CD4-positive, alpha-beta memory T cell (primary cell): ENCODE results near the gene NXPH2. TPM values are rescaled to one million over a fixed set of nuclear protein-coding genes. Genes with fewer than 3 reads are reported as not detected.

Source experiments
- CTCF ChIA-PET: fragments of 350-600 bp; sonication (Branson Sonifier 250); formaldehyde crosslinking; loops from one replicate; lab custom pipeline; 2021; ENCODE audit warnings: inconsistent platforms; ENCODE audit not compliant: partially characterized antibody; lab: Charles Lee
- POLR2A ChIA-PET: fragments of 350-600 bp; sonication (Branson Sonifier 250); formaldehyde crosslinking; loops from one replicate; lab custom pipeline; 2021; ENCODE audit not compliant: partially characterized antibody; lab: Charles Lee
- DNase-seq, 5 donors: peaks; one replicate each; pipeline versions ENCODE4 v3.0.0 to v3.0.0-alpha.2; 2020 to 2022; ENCODE audit warnings: mixed read lengths in 1 of 5
- H3K27ac ChIP-seq: one replicate; pipeline ENCODE4 v1.7.0; 2013; ENCODE audit warnings: low read depth, low read length
- H3K27me3 ChIP-seq: 2 replicates; pipeline ENCODE4 v1.7.0; 2013; ENCODE audit warnings: mild to moderate bottlenecking, low read length, moderate library complexity; ENCODE audit not compliant: insufficient read depth
- H3K36me3 ChIP-seq: 2 replicates; pipeline ENCODE4 v1.7.0; 2013; ENCODE audit warnings: mild to moderate bottlenecking, low read length, moderate library complexity; ENCODE audit not compliant: insufficient read depth
- H3K4me1 ChIP-seq: 2 replicates; pipeline ENCODE4 v1.7.0; 2013; ENCODE audit warnings: mild to moderate bottlenecking, low read length, moderate library complexity; ENCODE audit not compliant: insufficient read depth
- H3K4me3 ChIP-seq, 2 donors: one replicate each; pipeline ENCODE4 v1.7.0; 2013; ENCODE audit warnings: low read length in 2 of 2, mild to moderate bottlenecking in 1 of 2
- H3K9me3 ChIP-seq, 2 donors: one replicate each; pipeline ENCODE4 v1.7.0; 2013; ENCODE audit warnings: low read length in 2 of 2, control low read depth in 1 of 2; ENCODE audit not compliant: control insufficient read depth in 1 of 2
- H3K27ac Mint-ChIP-seq, 7 donors: one replicate each; pipeline ENCODE4 v1.8.0; 2020 to 2021; ENCODE audit warnings: mixed read lengths in 7 of 7, mild to moderate bottlenecking in 6 of 7, inconsistent platforms in 3 of 7, moderate library complexity in 3 of 7
- H3K27me3 Mint-ChIP-seq, 2 donors: one replicate each; pipeline ENCODE4 v1.8.0; 2020 to 2021; ENCODE audit warnings: mixed read lengths in 2 of 2
- H3K36me3 Mint-ChIP-seq, 2 donors: one replicate each; pipeline ENCODE4 v1.8.0; 2020 to 2021; ENCODE audit warnings: mixed read lengths in 2 of 2, inconsistent platforms in 1 of 2, mild to moderate bottlenecking in 1 of 2
- H3K4me1 Mint-ChIP-seq, 4 donors: one replicate each; pipeline ENCODE4 v1.8.0; 2020 to 2021; ENCODE audit warnings: mixed read lengths in 4 of 4, mild to moderate bottlenecking in 1 of 4
- H3K4me3 Mint-ChIP-seq, 8 donors: one replicate each; pipeline ENCODE4 v1.8.0; 2020 to 2021; ENCODE audit warnings: mixed read lengths in 8 of 8, mild to moderate bottlenecking in 7 of 8, moderate library complexity in 6 of 8, inconsistent platforms in 3 of 8
- H3K9me3 Mint-ChIP-seq, 8 donors: one replicate each; pipeline ENCODE4 v1.8.0; 2020 to 2021; ENCODE audit warnings: mixed read lengths in 8 of 8, mild to moderate bottlenecking in 5 of 8, inconsistent platforms in 3 of 8, moderate library complexity in 1 of 8
- intact Hi-C: fragments of 100-400 bp; cut with micrococcal nuclease; formaldehyde crosslinking; loops from one replicate; pipeline ENCODE4 v1.15.1; 2023
- polyA plus RNA-seq, 2 donors: library from polyadenylated mRNA; unstranded; fragments of 300-500 nt; fragmentation: Illumina TruSeq; gene quantifications; one replicate each; pipeline ENCODE4 v1.2.3, GENCODE V29; 2021
- total RNA-seq, 2 experiments: library from RNA; stranded (reverse); gene quantifications; one replicate each; pipeline ENCODE4 v1.2.3, GENCODE V29; 2021

Gene NXPH2
- total and polyA plus RNA-seq, 4 experiments from 2014 or later: not detected

DNA sequence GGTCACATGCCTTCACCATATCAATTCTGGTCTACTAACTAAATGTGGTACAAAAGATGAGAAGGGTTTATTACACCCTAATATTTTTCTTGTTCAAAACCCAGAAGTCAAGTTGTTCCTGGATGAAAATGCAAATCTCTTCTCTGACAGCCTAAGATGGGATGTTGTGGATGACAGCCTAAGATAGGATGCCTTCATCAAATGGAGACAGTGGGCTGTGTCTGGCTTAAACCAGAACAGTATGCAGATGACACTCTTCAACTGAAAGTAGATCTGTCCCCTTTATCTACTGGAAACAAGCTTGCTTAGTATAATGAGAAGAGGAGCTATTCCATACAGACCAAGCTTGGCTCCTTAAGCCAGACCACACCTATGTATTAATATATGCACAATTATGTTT lies 17.7 kb downstream of the NXPH2 start:
- Mint-ChIP-seq H3K9me3 (no peaks in the 10 kb centered on the region), H3K27me3 (peaks cover 3 to 9% of the 10 kb centered on the region in 2 donors), H3K27ac (no peak overlapping the region), H3K36me3 (no peaks in the 10 kb centered on the region), H3K4me3 (no peak overlapping the region), H3K4me1 (no peaks in the 10 kb centered on the region)
- H3K27me3 ChIP-seq: no peaks in the 10 kb centered on the region
- no peaks in the 10 kb centered on the region for H3K4me1 ChIP-seq
- ChIA-PET CTCF (interaction anchor here (0.5 kb wide), 1 partner anchor 312 kb away, joined by 3 read pairs; no protein-coding TSS in a partner anchor), POLR2A (no interaction called here)
- DNase-seq: no peak
- H3K4me3 ChIP-seq: no peak overlapping the region
- H3K27ac ChIP-seq: no peak overlapping the region
- intact Hi-C loops: no loop called here
- no peaks in the 10 kb centered on the region for H3K9me3 ChIP-seq
- no peaks in the 10 kb centered on the region for H3K36me3 ChIP-seq

DNA sequence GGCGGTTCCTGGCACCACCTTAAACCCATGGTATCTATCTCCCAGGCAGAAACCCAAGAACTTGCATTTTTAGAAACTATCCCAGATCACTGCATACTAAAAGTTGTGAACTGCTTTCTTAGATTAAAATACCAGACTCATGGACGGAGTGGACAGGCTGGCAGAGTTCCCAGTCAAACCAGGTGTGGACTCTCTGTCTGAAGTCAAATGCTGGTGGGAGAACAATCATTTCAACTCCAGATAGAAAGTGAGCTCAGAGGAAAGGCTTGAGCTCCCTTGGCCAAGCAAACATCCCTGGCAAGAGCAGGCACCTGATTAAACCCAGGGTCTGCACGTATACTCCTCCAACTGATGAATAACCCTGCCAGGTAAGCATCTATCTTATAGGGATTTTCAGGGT lies 19.5 kb downstream of the NXPH2 start:
- intact Hi-C loops: no loop called here
- Mint-ChIP-seq H3K27me3 (peaks cover 3 to 10% of the 10 kb centered on the region in 2 donors), H3K4me3 (no peak overlapping the region), H3K27ac (no peak overlapping the region), H3K4me1 (no peaks in the 10 kb centered on the region), H3K9me3 (no peaks in the 10 kb centered on the region), H3K36me3 (no peaks in the 10 kb centered on the region)
- H3K27me3 ChIP-seq: no peaks in the 10 kb centered on the region
- ChIA-PET CTCF (no interaction called here), POLR2A (no interaction called here)
- no peaks in the 10 kb centered on the region for H3K4me1 ChIP-seq
- H3K4me3 ChIP-seq: no peak overlapping the region
- H3K9me3 ChIP-seq: no peaks in the 10 kb centered on the region
- no peaks in the 10 kb centered on the region for H3K36me3 ChIP-seq
- H3K27ac ChIP-seq: no peak overlapping the region
- no peak for DNase-seq

DNA sequence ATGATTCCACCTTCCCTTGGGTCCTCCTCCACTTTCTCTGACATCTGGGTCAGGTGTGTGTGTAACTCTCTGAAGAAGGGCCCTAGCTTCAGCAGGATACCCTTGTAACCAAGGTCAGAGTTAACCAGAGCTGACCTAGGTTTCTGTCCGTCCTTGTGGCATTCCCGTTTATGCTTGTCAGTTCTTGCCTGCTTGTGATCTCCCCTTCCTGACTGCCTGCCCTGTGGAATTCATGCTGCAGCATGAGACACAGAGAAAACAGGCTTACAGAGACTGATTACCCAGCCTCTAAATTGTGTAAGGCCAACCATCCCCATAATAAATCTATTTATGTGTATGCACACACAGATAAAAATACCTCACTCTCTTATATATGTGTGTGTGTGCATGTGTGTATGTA lies 22.8 kb downstream of the NXPH2 start:
- Mint-ChIP-seq H3K9me3 (peaks cover 0 to 13% (median 3%) of the 10 kb centered on the region in 8 donors), H3K27ac (no peak overlapping the region), H3K36me3 (no peaks in the 10 kb centered on the region), H3K4me3 (no peak overlapping the region), H3K4me1 (no peaks in the 10 kb centered on the region), H3K27me3 (peaks cover 3 to 9% of the 10 kb centered on the region in 2 donors)
- Histone ChIP-seq H3K4me1 (no peaks in the 10 kb centered on the region), H3K27me3 (no peaks in the 10 kb centered on the region), H3K4me3 (no peak overlapping the region), H3K36me3 (no peaks in the 10 kb centered on the region), H3K9me3 (no peaks in the 10 kb centered on the region), H3K27ac (no peak overlapping the region)
- no peak for DNase-seq
- POLR2A ChIA-PET: no interaction called here
- intact Hi-C loops: no loop called here
- CTCF ChIA-PET: no interaction called here

DNA sequence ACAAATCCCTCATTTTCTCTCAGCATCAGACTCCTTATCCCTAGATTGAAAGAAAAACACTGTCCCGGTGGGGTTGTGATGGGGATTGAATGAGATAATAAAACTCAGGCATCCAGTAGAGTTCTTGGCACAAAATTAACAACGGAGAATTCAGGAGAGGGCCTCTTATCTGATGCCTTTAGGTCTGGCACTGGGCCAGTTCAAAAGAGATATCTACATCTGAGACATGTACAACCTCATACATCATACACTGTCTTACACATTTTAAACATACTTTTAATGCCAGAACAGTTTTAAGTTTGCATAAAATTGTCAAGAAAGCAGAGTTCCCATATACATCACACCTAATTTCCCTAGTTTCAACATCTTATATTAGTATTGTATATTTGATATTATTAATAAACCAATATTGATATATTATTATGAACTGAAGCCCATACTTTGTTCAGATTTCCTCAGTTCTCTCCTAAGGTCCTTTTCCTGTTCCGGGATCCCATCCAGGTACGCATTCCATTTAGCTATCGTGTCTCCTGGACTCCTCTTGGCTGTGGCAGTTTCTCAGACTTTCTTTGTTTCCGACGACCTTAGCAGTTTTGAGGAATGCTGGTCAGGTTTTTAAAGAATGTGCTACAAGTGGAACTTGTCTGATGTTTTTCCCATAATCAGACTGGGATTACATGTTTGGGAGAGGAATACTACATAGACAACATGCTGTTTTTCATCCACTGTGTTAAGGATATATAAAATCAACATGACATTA lies 27.8 kb downstream of the NXPH2 start:
- no peaks in the 10 kb centered on the region for H3K4me1 Mint-ChIP-seq
- Histone ChIP-seq H3K9me3 (no peaks in the 10 kb centered on the region), H3K27ac (no peak overlapping the region), H3K4me1 (no peaks in the 10 kb centered on the region), H3K27me3 (no peaks in the 10 kb centered on the region), H3K4me3 (no peak overlapping the region), H3K36me3 (no peaks in the 10 kb centered on the region)
- H3K27me3 Mint-ChIP-seq: no peaks in the 10 kb centered on the region
- DNase-seq: no peak
- no peak overlapping the region for H3K4me3 Mint-ChIP-seq
- ChIA-PET CTCF (no interaction called here), POLR2A (no interaction called here)
- intact Hi-C loops: no loop called here
- no peak overlapping the region for H3K27ac Mint-ChIP-seq
- no peaks in the 10 kb centered on the region for H3K36me3 Mint-ChIP-seq
- peaks cover 0 to 13% (median 4%) of the 10 kb centered on the region in 8 donors for H3K9me3 Mint-ChIP-seq

DNA sequence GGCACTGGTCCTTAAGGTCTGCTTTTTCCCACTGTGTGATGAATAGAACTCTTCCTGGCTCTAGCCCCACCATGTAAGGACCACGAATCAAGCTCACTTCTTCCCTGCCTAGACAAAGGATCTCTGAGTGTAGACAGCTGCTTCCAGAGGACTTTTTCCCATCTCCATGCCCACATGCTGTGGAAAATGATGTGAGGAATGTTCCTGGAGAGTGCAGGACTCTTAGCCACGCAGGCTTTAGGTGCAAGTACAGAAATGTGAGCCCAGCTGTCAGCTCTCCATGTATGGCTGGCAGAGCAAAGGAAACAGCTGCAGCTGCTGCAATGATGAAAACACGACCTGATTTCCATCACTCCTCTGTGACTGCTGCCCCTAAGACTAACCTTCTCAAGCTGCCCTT lies 35.5 kb downstream of the NXPH2 start:
- Histone ChIP-seq H3K27me3 (no peaks in the 10 kb centered on the region), H3K27ac (no peak overlapping the region), H3K4me1 (no peaks in the 10 kb centered on the region), H3K36me3 (no peaks in the 10 kb centered on the region), H3K4me3 (no peak overlapping the region), H3K9me3 (no peaks in the 10 kb centered on the region)
- no peak overlapping the region for H3K4me3 Mint-ChIP-seq
- no peaks in the 10 kb centered on the region for H3K36me3 Mint-ChIP-seq
- H3K27ac Mint-ChIP-seq: no peak overlapping the region
- no peak for DNase-seq
- ChIA-PET CTCF (no interaction called here), POLR2A (no interaction called here)
- H3K27me3 Mint-ChIP-seq: no peaks in the 10 kb centered on the region
- H3K9me3 Mint-ChIP-seq: peaks cover 0 to 2% (median 0%) of the 10 kb centered on the region in 8 donors
- peaks cover 0 to 2% (median 0%) of the 10 kb centered on the region in 4 donors for H3K4me1 Mint-ChIP-seq
- intact Hi-C loops: no loop called here

DNA sequence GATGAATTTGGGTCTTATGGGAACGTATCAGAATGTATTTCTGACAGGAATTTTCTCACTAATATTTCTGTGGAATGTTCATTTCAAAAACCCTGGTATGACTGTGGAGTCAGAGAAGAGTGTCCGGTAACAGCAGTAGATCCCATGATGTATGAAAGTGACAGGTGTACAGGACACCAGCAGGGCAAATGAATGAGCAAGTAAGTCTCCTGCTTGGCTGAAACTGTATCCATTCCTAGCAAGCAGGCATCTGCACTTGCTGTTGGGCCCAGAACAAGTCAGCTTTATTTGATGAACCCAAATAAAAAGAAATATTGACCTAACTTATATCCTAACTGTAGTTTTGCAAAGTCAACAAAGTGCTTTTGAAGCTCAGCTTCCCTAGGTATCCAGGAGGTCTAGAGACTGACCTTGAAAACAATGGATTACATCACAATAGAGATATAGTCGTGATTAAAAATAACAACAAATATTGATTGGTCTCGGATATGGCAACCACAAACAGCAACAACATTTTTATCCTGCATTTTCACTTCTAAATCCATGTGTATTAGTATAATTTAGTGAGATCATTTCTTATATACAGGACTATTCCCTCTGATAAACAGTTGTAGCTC lies 37.6 kb downstream of the NXPH2 start:
- H3K27ac ChIP-seq: no peak overlapping the region
- Mint-ChIP-seq H3K9me3 (peaks cover 0 to 3% (median 0%) of the 10 kb centered on the region in 8 donors), H3K4me3 (no peak overlapping the region), H3K27ac (no peak overlapping the region), H3K4me1 (peaks cover 0 to 2% (median 0%) of the 10 kb centered on the region in 4 donors), H3K27me3 (peaks cover 0 to 2% of the 10 kb centered on the region in 2 donors), H3K36me3 (no peaks in the 10 kb centered on the region)
- H3K4me1 ChIP-seq: no peaks in the 10 kb centered on the region
- H3K9me3 ChIP-seq: no peaks in the 10 kb centered on the region
- POLR2A ChIA-PET: no interaction called here
- H3K27me3 ChIP-seq: no peaks in the 10 kb centered on the region
- CTCF ChIA-PET: no interaction called here
- no peaks in the 10 kb centered on the region for H3K36me3 ChIP-seq
- H3K4me3 ChIP-seq: no peak overlapping the region
- intact Hi-C loops: no loop called here
- no peak for DNase-seq

DNA sequence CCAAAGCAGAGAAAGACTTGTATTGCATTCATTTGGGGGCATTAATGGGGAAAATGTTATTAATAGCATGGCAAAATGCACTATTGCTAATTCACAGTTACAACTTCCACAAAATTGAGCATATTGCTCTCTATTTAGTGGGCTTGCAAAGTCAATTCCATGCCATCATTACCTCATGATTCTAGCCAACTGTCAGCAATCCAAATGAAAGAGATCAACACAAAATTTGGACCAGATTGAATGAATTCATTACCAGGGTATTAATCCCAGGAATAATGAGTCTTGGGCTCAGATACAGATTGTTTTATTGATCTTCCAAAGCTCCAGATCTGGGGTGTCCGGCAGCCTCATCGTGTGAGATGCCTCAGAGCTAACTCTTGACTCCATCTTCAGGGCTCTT lies 38.3 kb downstream of the NXPH2 start:
- intact Hi-C loops: no loop called here
- no peak overlapping the region for H3K4me3 Mint-ChIP-seq
- Histone ChIP-seq H3K4me1 (no peaks in the 10 kb centered on the region), H3K36me3 (no peaks in the 10 kb centered on the region), H3K27ac (no peak overlapping the region), H3K27me3 (no peaks in the 10 kb centered on the region), H3K9me3 (no peaks in the 10 kb centered on the region), H3K4me3 (no peak overlapping the region)
- CTCF ChIA-PET: no interaction called here
- H3K4me1 Mint-ChIP-seq: peaks cover 0 to 2% (median 0%) of the 10 kb centered on the region in 4 donors
- H3K36me3 Mint-ChIP-seq: no peaks in the 10 kb centered on the region
- H3K27ac Mint-ChIP-seq: no peak overlapping the region
- H3K27me3 Mint-ChIP-seq: peaks cover 0 to 2% of the 10 kb centered on the region in 2 donors
- POLR2A ChIA-PET: no interaction called here
- peaks cover 0 to 7% (median 6%) of the 10 kb centered on the region in 8 donors for H3K9me3 Mint-ChIP-seq
- DNase-seq: no peak
